Activated CD4-positive, alpha-beta T cell treated with anti-CD3 and anti-CD28 coated beads, Interleukin-2, amount 50 U/mL, for 16 hours (primary cell): ENCODE measurements around the gene BCL2L13.
"Not testable (repeated sequence)": the region's sequence is repeated elsewhere in the genome, so short reads cannot be mapped to it uniquely, and the experiment has no call there.

Experiments used
- DNase-seq: peaks from one replicate; pipeline ENCODE4 v3.0.0-alpha.2; 2020

The BCL2L13 gene

GRCh38 chr22:17732251-17732854 is 93.8 kb downstream of the BCL2L13 start:
- no peak for DNase-seq

- no peak for DNase-seq
Observed at GRCh38 chr22:17733466-17733865, 94.9 kb downstream of the BCL2L13 start.

GRCh38 chr22:17734187-17734586 is 95.6 kb downstream of the BCL2L13 start:
- DNase-seq = peak; percentile 67

- no peak for DNase-seq
Observed at GRCh38 chr22:17738386-17739128, 100.0 kb downstream of the BCL2L13 start.

- DNase-seq = no peak
Observed at GRCh38 chr22:17739196-17739975, 100.8 kb downstream of the BCL2L13 start.

- no peak for DNase-seq
Observed at GRCh38 chr22:17741866-17742526, 103.4 kb downstream of the BCL2L13 start.

GRCh38 chr22:17742527-17742902 is 104.0 kb downstream of the BCL2L13 start:
- DNase-seq = peak; percentile 76

GRCh38 chr22:17743661-17744411 is 105.3 kb downstream of the BCL2L13 start:
- no peak for DNase-seq

GRCh38 chr22:17744430-17744829 is 105.9 kb downstream of the BCL2L13 start:
- no peak for DNase-seq

- DNase-seq = no peak
Observed at GRCh38 chr22:17746916-17747315, 108.4 kb downstream of the BCL2L13 start.

GRCh38 chr22:17748555-17749353 is 110.2 kb downstream of the BCL2L13 start:
- DNase-seq = no peak

- no peak for DNase-seq
Observed at GRCh38 chr22:17749605-17750395, 111.2 kb downstream of the BCL2L13 start.

- DNase-seq = no peak
Observed at GRCh38 chr22:17751596-17751995, 113.0 kb downstream of the BCL2L13 start.

- DNase-seq = no peak
Observed at GRCh38 chr22:17753401-17753989, 114.9 kb downstream of the BCL2L13 start.

GRCh38 chr22:17754233-17754925 is 115.8 kb downstream of the BCL2L13 start:
- DNase-seq = peak; percentile 18

GRCh38 chr22:17761138-17761488 is 122.6 kb downstream of the BCL2L13 start:
- no peak for DNase-seq

GRCh38 chr22:17763442-17763841 is 124.9 kb downstream of the BCL2L13 start:
- not testable (repeated sequence) for DNase-seq

GRCh38 chr22:17764036-17764435 is 125.5 kb downstream of the BCL2L13 start:
- no peak for DNase-seq

- not testable (repeated sequence) for DNase-seq
Observed at GRCh38 chr22:17764852-17765251, 126.3 kb downstream of the BCL2L13 start.
